GM10248 (cell line): Measurements from ENCODE around the gene FHL5.
"Not testable (repeated sequence)": the region's sequence is repeated elsewhere in the genome, so short reads cannot be mapped to it uniquely, and the experiment has no call there.

ENCODE experiments used
- CTCF ChIA-PET: fragments of 300-600 bp; sonication (Branson Sonifier 250); formaldehyde crosslinking; extraction: SDS; loops from one replicate; lab custom pipeline; 2021; ENCODE audit warnings: antibody characterized with exemption; lab: Yijun Ruan, JAX
- POLR2A ChIA-PET: fragments of 350-650 bp; sonication (Branson Sonifier 250); formaldehyde crosslinking; extraction: SDS; loops from one replicate; lab custom pipeline; 2020; ENCODE audit warnings: antibody characterized with exemption; lab: Yijun Ruan, JAX
- DNase-seq: peaks from one replicate; pipeline ENCODE4 v3.0.0; 2012; ENCODE audit errors: extremely low spot score
- CTCF ChIP-seq: IDR thresholded peaks from 2 replicates; pipeline ENCODE4 v1.5.1; 2012; ENCODE audit warnings: mild to moderate bottlenecking, low read depth; ENCODE audit errors: extremely low read depth, missing control alignments, control extremely low read depth

Gene FHL5

GRCh38 chr6:96620851-96621250 is 57.9 kb downstream of the FHL5 start:
- no peak for DNase-seq
- CTCF ChIA-PET: interaction anchor here (1.0 kb wide), 1 partner anchor 7 kb away, joined by 3 read pairs; no protein-coding TSS in a partner anchor
- no peak for TF ChIP-seq CTCF
- POLR2A ChIA-PET: no interaction called here

- DNase-seq: no peak
- ChIA-PET CTCF (interaction anchor here (0.7 to 2.2 kb wide), 4 partner anchors 9 to 25 kb away, joined by 3 to 7 read pairs (median 3); no protein-coding TSS in a partner anchor), POLR2A (no interaction called here)
- no peak for TF ChIP-seq CTCF
These were observed 59.1 kb downstream of the FHL5 start for GRCh38 chr6:96621983-96622382.

- no peak for DNase-seq
- TF ChIP-seq CTCF: no peak
- POLR2A ChIA-PET: no interaction called here
- CTCF ChIA-PET: interaction anchor here (1.1 to 4.2 kb wide), 4 partner anchors 10 to 434 kb away, joined by 3 to 32 read pairs (median 9); partner anchors contain the start of gene NDUFAF4
These were observed 62.0 kb downstream of the FHL5 start for GRCh38 chr6:96624957-96625356.

- DNase-seq: peak; percentile 36
- CTCF ChIA-PET: interaction anchor here (0.7 to 4.2 kb wide), 16 partner anchors 10 to 435 kb away, joined by 3 to 32 read pairs (median 4); no protein-coding TSS in a partner anchor
- peak; percentile 12 for TF ChIP-seq CTCF
- POLR2A ChIA-PET: no interaction called here
These were observed 63.9 kb downstream of the FHL5 start for GRCh38 chr6:96626759-96627364.

- no peak for DNase-seq
- TF ChIP-seq CTCF: no peak
- ChIA-PET POLR2A (no interaction called here), CTCF (interaction anchor here (0.7 to 1.5 kb wide), 3 partner anchors 9 to 429 kb away, joined by 3 to 8 read pairs (median 3); partner anchors contain the start of gene NDUFAF4)
These were observed 68.3 kb downstream of the FHL5 start for GRCh38 chr6:96631248-96631647.

GRCh38 chr6:96637979-96638378 is 75.1 kb downstream of the FHL5 start:
- DNase-seq, CTCF ChIA-PET, POLR2A ChIA-PET: not testable (repeated sequence)

- no peak for DNase-seq
- POLR2A ChIA-PET: no interaction called here
- CTCF ChIA-PET: no interaction called here
- TF ChIP-seq CTCF: no peak
These were observed 82.2 kb downstream of the FHL5 start for GRCh38 chr6:96645106-96645505.
